GM12878 (cell line): ENCODE data around the gene ZNF408. TPM values are rescaled to one million over a fixed set of nuclear protein-coding genes. Genes with fewer than 3 reads are reported as not detected.

Experiments
- ATAC-seq: fragments of 200-7000 bp; cut with Tn5 transposase; 3 replicates; pipeline ENCODE4 v1.9.1; 2020; ENCODE audit warnings: mild to moderate bottlenecking, moderate library complexity
- BruUV-seq: library from RNA; stranded (reverse); fragments of 400-500 nt; replicated peaks from 2 replicates; lab custom pipeline; 2021; lab: Mats Ljungman, UMichigan
- CTCF ChIA-PET: fragments of 300-600 bp; sonication (Branson Sonifier 250); formaldehyde crosslinking; extraction: SDS; loops from one replicate; lab custom pipeline; 2021; ENCODE audit warnings: inconsistent platforms; lab: Yijun Ruan, JAX
- POLR2A ChIA-PET: fragments of 350-600 bp; formaldehyde crosslinking; extraction: SDS; loops from one replicate; lab custom pipeline; 2021; ENCODE audit warnings: inconsistent platforms; lab: Charles Lee
- RAD21 ChIA-PET: fragments of 300-600 bp; sonication (Branson Sonifier 250); formaldehyde crosslinking; loops from one replicate; lab custom pipeline; 2023; ENCODE audit warnings: antibody characterized with exemption; ENCODE audit not compliant: unreplicated experiment; lab: Charles Lee
- SMC1A ChIA-PET: fragments of 300-600 bp; sonication (Branson Sonifier 250); formaldehyde crosslinking; loops from one replicate; lab custom pipeline; 2023; ENCODE audit not compliant: unreplicated experiment, uncharacterized antibody; lab: Charles Lee
- DNase-seq: peaks from one replicate; pipeline ENCODE4 v3.0.0-alpha.2; 2011; ENCODE audit warnings: low read depth, low spot score
- FAIRE-seq: peaks from 3 replicates; lab custom pipeline; 2011; peaks lifted over from hg19 to GRCh38; lab: Jason Lieb, UNC
- H2AFZ ChIP-seq: 2 replicates; pipeline ENCODE4 v1.6.0; 2011; ENCODE audit warnings: low read depth, low read length, control low read depth; ENCODE audit not compliant: control insufficient read depth
- H3K27ac ChIP-seq: 2 replicates; pipeline ENCODE4 v1.5.1; 2011; ENCODE audit warnings: control low read depth; ENCODE audit not compliant: control insufficient read depth, insufficient read depth
- H3K27me3 ChIP-seq, 2 experiments: replicated peaks in 1 of 2; 2 replicates each; pipeline versions ENCODE4 v1.6.0 to v1.6.1; 2011; ENCODE audit warnings: low read length in 1 of 2; ENCODE audit not compliant: control insufficient read depth in 2 of 2, insufficient read depth in 2 of 2
- H3K36me3 ChIP-seq, 2 experiments: 2 replicates each; pipeline ENCODE4 v1.5.1; 2011; ENCODE audit warnings: low read length in 1 of 2; ENCODE audit not compliant: control insufficient read depth in 2 of 2, insufficient read depth in 2 of 2
- H3K4me1 ChIP-seq: 2 replicates; pipeline ENCODE4 v1.6.1; 2011; ENCODE audit warnings: mild to moderate bottlenecking, low read length, moderate library complexity, mixed read lengths; ENCODE audit not compliant: control insufficient read depth, insufficient read depth
- H3K4me2 ChIP-seq: 2 replicates; pipeline ENCODE4 v1.6.0; 2011; ENCODE audit warnings: control low read depth; ENCODE audit not compliant: control insufficient read depth, insufficient read depth
- H3K4me3 ChIP-seq: fragments of 200-600 bp; sonication (generic); 2 replicates; pipeline ENCODE4 v1.5.1; 2016
- H3K79me2 ChIP-seq: 2 replicates; pipeline ENCODE4 v1.6.0; 2011; ENCODE audit warnings: low read length; ENCODE audit not compliant: control insufficient read depth, insufficient read depth
- H3K9ac ChIP-seq: 2 replicates; pipeline ENCODE4 v1.8.0; 2011; ENCODE audit warnings: low read length, control low read depth, mixed read lengths; ENCODE audit not compliant: control insufficient read depth, insufficient read depth
- H3K9me3 ChIP-seq: replicated peaks from 3 replicates; pipeline ENCODE4 v1.5.1; 2011; ENCODE audit warnings: mild to moderate bottlenecking, low read length; ENCODE audit not compliant: control insufficient read depth, insufficient read depth
- H4K20me1 ChIP-seq: 2 replicates; pipeline ENCODE4 v1.6.0; 2011; ENCODE audit not compliant: control insufficient read depth, insufficient read depth
- CEBPB ChIP-seq, 2 experiments: fragments of 150-350 bp in 1 of 2; IDR thresholded peaks; 2 replicates each; pipeline ENCODE4 v1.6.1; 2012 to 2014; ENCODE audit warnings: low read depth in 2 of 2, low read length in 2 of 2, borderline replicate concordance in 1 of 2, inconsistent platforms in 1 of 2
- CEBPZ ChIP-seq: fragments of 150-350 bp; IDR thresholded peaks from 2 replicates; pipeline ENCODE4 v1.6.1; 2016; ENCODE audit warnings: low read depth, low read length
- CREM ChIP-seq: IDR thresholded peaks from 2 replicates; pipeline ENCODE4 v1.6.1; 2014; ENCODE audit warnings: antibody characterized with exemption, low read depth
- HDAC6 ChIP-seq: fragments of 200-600 bp; sonication (generic); IDR thresholded peaks from one replicate; pipeline ENCODE4 v1.8.0; 2017; ENCODE audit warnings: antibody characterized with exemption; ENCODE audit not compliant: unreplicated experiment
- IRF5 ChIP-seq: fragments of 450-650 bp; IDR thresholded peaks from 2 replicates; pipeline ENCODE4 v1.6.1; 2017; ENCODE audit warnings: borderline replicate concordance
- POLR2AphosphoS5 ChIP-seq: IDR thresholded peaks from 2 replicates; pipeline ENCODE4 v1.6.1; 2011; ENCODE audit warnings: mild to moderate bottlenecking, low read length, inconsistent platforms
- SMC3 ChIP-seq: IDR thresholded peaks from 2 replicates; pipeline ENCODE4 v1.6.1; 2011; ENCODE audit warnings: low read length, improper control_type of control experiment, borderline replicate concordance
- SUZ12 ChIP-seq: fragments of 200-600 bp; sonication (generic); IDR thresholded peaks from one replicate; pipeline ENCODE4 v1.6.1; 2018; ENCODE audit warnings: antibody characterized with exemption, mild to moderate bottlenecking; ENCODE audit not compliant: unreplicated experiment
- WRNIP1 ChIP-seq: IDR thresholded peaks from 2 replicates; pipeline ENCODE4 v1.6.1; 2011; ENCODE audit warnings: low read depth, low read length, improper control_type of control experiment, borderline replicate concordance
- YBX1 ChIP-seq: fragments of 450-650 bp; IDR thresholded peaks from 2 replicates; pipeline ENCODE4 v1.6.1; 2016; ENCODE audit warnings: antibody characterized with exemption
- WGBS: methylation state at CpG from one replicate; pipeline ENCODE4 v1.1.6; 2016; ENCODE audit warnings: low lambda C conversion rate; ENCODE audit not compliant: insufficient replicate concordance, insufficient coverage; ENCODE audit errors: missing lambda C conversion rate; 5-methylcytosine and 5-hydroxymethylcytosine counted together
- in situ Hi-C: fragments of 300-500 bp; cut with MboI; formaldehyde crosslinking; loops from 9 replicates; pipeline ENCODE4 v1.14.3; 2018; ENCODE audit warnings: mixed read lengths
- intact Hi-C: fragments of 100-400 bp; cut with micrococcal nuclease; formaldehyde crosslinking; loops from one replicate; pipeline ENCODE4 v1.14.2; 2022; ENCODE audit not compliant: unreplicated experiment
- polyA plus RNA-seq, 11 experiments: library from polyadenylated mRNA; depleted of rRNA in 4 of 11; unstranded in 6 of 11; stranded (reverse) in 5 of 11; fragments of >200 nt; fragmentation: Nextera tagmentation in 4 of 11; fragmentation: Illumina TruSeq in 1 of 11; extraction: Ambion mirVana in 4 of 11; extraction: Trizol in 1 of 11; gene quantifications; 1 replicate in 1 of 11; 2 replicates in 10 of 11; pipeline versions ENCODE4 v1.2.1 to v1.2.3, GENCODE V29; 2011 to 2016; ENCODE audit warnings: inconsistent platforms in 2 of 11, missing spikeins in 2 of 11, low read depth in 1 of 11
- total RNA-seq, 4 experiments: library from RNA; depleted of rRNA in 3 of 4; stranded (reverse); fragments of >200 nt in 3 of 4; fragmentation: Illumina TruSeq in 1 of 4; extraction: Trizol in 1 of 4; gene quantifications; 2 replicates each; pipeline versions ENCODE4 v1.2.1 to v1.2.3, GENCODE V29; 2013 to 2021
- TF ChIP-seq, protein P1 (sequence below): fragments of 450-650 bp; IDR thresholded peaks from 2 replicates; pipeline ENCODE4 v1.6.1; 2016; ENCODE audit warnings: mild to moderate bottlenecking, moderate library complexity, borderline replicate concordance

Gene ZNF408
- total and polyA plus RNA-seq, 10 of the 15 experiments (the other 5 are each of a cell fraction or from before 2014, with no cell fraction given) = 0.19 to 11.3 (median 7.2) TPM

DNA sequence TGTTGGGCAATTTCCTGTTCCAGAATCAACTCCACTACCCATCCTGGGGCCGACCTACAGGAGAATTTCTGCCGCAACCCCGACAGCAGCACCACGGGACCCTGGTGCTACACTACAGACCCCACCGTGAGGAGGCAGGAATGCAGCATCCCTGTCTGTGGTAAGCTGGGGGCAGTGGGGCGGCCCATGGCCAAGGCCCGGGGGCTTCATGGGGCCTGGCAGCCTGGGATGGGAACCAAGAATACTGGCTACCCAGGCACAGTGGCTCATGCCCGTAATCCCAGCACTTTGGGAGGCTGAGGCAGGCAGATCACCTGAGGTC, 22.5 kb downstream of the ZNF408 start:
- in situ Hi-C loops = no loop called here
- Histone ChIP-seq H3K36me3 (no peaks in the 10 kb centered on the region), H2AFZ (no peak overlapping the region), H3K9ac (no peak overlapping the region)
- POLR2A ChIA-PET = interaction anchor here (0.6 kb wide), 1 partner anchor 193 kb away, joined by 3 read pairs; no protein-coding TSS in a partner anchor
- TF ChIP-seq POLR2AphosphoS5 (no peak), HDAC6 (no peak), WRNIP1 (no peak), CEBPB (IDR thresholded peaks at IDR 0.05; ENCODE audit: borderline replicate concordance in 1 of 2, low read depth in 2 of 2, low read length in 2 of 2) (no peak), CREM (no peak), SUZ12 (no peak), YBX1 (no peak), SMC3 (no peak), CEBPZ (no peak), IRF5 (no peak)
- TF ChIP-seq, protein P1, sequence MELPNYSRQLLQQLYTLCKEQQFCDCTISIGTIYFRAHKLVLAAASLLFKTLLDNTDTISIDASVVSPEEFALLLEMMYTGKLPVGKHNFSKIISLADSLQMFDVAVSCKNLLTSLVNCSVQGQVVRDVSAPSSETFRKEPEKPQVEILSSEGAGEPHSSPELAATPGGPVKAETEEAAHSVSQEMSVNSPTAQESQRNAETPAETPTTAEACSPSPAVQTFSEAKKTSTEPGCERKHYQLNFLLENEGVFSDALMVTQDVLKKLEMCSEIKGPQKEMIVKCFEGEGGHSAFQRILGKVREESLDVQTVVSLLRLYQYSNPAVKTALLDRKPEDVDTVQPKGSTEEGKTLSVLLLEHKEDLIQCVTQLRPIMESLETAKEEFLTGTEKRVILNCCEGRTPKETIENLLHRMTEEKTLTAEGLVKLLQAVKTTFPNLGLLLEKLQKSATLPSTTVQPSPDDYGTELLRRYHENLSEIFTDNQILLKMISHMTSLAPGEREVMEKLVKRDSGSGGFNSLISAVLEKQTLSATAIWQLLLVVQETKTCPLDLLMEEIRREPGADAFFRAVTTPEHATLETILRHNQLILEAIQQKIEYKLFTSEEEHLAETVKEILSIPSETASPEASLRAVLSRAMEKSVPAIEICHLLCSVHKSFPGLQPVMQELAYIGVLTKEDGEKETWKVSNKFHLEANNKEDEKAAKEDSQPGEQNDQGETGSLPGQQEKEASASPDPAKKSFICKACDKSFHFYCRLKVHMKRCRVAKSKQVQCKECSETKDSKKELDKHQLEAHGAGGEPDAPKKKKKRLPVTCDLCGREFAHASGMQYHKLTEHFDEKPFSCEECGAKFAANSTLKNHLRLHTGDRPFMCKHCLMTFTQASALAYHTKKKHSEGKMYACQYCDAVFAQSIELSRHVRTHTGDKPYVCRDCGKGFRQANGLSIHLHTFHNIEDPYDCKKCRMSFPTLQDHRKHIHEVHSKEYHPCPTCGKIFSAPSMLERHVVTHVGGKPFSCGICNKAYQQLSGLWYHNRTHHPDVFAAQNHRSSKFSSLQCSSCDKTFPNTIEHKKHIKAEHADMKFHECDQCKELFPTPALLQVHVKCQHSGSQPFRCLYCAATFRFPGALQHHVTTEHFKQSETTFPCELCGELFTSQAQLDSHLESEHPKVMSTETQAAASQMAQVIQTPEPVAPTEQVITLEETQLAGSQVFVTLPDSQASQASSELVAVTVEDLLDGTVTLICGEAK = no peak
- TF ChIP-seq, all 136 proteins: peak for 0
- Histone ChIP-seq H3K4me3 (no peak overlapping the region), H3K4me1 (no peaks in the 10 kb centered on the region; the same call in 1 of the 2 replicates), H3K9me3 (no peaks in the 10 kb centered on the region), H3K79me2 (no peaks in the 10 kb centered on the region), H3K4me2 (no peak overlapping the region), H4K20me1 (no peaks in the 10 kb centered on the region), H3K27me3 (no peaks in the 10 kb centered on the region), H3K27ac (no peak overlapping the region)
- DNase-seq (no peak), ATAC-seq (no peak), FAIRE-seq (no peak)
- ChIA-PET SMC1A (no interaction called here), CTCF (no interaction called here), RAD21 (no interaction called here)
- WGBS = 67% methylated on average over 8 of the region's 8 CpGs
- intact Hi-C loops = no loop called here
- BruUV-seq = no TSS peak
